Measurements from ENCODE around the gene DIP2C.

GRCh38 chr10:633279-634245 is 55.9 kb downstream of the DIP2C start:
- TF ChIP-seq CTCF (IDR thresholded peaks at IDR 0.05) (no peak), POLR2A (IDR thresholded peaks at IDR 0.05) (no peak), POLR2AphosphoS5 (IDR thresholded peaks at IDR 0.05) (no peak)
